NCI-H748 (cell line): ENCODE results near the gene UST.
"Not testable (repeated sequence)": the region's sequence is repeated elsewhere in the genome, so short reads cannot be mapped to it uniquely, and the experiment has no call there.

Experiments used
- DNase-seq: peaks from one replicate; lab custom pipeline; 2025; ENCODE audit not compliant: unreplicated experiment; lab: John Stamatoyannopoulos, UW

Gene UST

GRCh38 chr6:148968771-148969602 is 222.2 kb downstream of the UST start:
- DNase-seq, result no peak

- peak; percentile 99 for DNase-seq
Measured at GRCh38 chr6:148969603-148970061, 222.8 kb downstream of the UST start.

GRCh38 chr6:148971031-148971927 is 224.4 kb downstream of the UST start:
- DNase-seq, result no peak

- peak; percentile 98 for DNase-seq
Measured at GRCh38 chr6:148972481-148972880, 225.7 kb downstream of the UST start.

DNA sequence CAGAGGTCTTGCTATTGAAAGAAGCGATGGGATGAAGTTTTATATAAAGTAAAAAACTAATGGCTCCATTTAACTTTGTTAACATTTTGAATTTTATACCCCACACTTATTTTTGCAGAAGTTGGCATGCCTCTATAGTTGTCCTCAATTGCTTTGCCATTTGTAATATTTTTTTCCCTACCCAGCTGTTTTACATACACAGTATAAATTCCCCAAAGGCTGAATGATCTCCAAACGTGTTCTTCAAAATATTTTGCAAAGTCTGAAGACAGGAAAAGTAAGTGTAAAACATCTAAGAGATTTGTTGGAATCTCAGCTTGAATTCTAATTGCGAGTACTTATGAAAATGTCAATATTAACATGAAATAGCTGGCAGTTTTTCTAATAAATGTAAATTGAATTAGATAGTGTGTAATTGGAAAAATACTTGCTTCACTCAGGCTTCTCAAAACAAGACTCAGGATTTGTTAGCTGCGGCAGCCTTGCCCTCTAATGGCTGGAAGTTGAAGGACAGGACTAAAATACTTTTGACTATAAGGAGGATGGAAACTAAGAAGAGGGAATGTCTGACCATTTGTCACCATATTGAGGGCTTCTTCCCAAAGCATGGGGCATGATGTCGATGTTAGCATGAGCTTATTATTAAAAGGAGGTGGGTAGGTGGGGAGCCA is 226.8 kb downstream of the UST start:
- peak; percentile 70 for DNase-seq

DNA sequence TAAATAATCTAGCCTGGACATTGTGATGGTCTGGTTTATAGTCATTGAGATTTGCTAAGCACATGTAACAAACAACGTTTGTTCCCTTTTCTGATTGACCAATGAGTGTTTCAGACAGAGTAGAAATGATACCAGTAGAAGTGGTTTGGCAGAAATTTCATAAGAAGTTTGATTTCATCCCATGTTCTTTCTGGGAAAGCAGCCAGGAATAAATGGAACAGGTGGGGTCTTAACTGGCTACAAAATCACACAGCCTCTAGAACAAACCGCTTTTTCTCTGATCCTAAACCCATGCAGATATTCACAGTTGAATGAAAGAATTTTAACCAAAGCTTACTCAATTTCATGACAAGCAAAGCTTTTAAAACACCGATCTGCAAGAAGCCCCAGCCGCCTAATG is 227.5 kb downstream of the UST start:
- DNase-seq, result no peak

DNA sequence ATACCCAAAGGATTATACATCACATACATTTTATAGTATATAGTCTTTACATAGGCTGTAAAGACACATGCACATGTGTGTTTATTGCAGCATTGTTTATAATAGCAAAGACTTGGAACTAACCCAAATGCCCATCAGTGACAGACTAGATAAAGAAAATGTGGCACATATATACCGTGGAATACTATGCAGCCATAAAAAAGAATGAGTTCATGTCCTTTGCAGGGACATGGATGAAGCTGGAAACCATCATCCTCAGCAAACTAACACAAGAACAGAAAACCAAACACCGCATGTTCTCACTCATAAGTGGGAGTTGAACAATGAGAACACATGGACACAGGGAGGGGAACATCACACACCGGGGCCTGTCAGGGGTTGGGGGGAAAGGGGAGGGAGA is 231.5 kb downstream of the UST start:
- DNase-seq, result not testable (repeated sequence)

DNA sequence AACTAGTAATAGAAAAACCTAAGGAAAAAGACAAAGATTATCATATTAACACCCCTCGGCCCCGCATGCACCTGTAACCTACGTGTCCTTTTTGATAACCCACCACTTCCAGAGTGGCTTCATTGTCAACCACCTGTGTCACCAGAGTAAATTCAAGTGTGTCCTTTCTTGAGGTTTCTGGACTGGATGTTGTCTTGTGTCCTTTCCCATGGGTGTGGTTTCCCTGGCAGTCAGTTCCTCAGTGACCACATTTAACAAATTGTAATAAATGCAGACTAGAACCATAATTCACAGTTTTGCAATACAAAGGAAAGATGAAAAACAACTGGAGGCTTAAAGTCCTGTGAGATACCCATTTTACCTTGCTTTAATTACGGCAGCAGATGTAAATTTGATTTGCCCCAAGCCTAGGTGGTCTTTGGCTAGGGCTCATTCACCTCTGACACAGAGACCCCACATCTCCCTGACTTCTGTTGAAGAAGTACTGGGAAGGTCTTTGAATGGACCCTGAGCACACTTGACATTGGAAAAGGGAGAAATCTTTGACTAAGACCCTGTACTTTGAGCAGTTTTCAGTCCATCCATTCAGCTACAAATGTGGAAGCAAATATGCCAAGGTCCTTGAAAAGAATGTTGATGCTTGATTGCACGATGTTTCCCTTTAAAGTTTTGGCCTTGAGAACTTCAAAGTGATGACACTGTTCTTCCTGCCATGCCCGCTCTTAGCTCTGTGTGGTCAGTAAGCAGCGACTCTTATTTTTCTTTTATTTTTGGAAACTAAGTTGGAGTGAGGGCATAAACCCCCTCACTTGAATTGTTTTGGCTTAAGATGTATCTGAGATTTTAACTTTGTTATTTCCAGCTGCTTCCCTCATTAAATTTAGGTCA is 232.4 kb downstream of the UST start:
- no peak for DNase-seq

- DNase-seq, result no peak
Measured at GRCh38 chr6:148980234-148980633, 233.4 kb downstream of the UST start.

DNA sequence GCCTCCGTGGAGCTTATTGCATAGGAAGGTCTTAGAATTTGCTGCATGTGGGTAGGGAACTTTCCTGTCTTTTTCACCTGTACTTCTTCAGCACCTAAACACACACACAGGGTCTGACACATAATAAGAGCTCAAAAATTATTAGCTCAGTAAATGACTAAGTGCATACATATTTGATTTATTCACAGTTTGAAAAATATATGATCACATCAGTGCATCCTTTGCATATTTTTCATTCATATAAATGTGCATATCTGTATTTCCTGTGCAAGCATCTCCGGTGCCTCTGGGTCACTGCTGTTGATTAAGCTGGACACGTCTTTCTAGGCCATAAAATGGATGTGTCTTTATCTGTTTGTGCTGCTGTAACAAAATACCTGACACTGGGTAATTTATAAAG is 234.7 kb downstream of the UST start:
- no peak for DNase-seq

DNA sequence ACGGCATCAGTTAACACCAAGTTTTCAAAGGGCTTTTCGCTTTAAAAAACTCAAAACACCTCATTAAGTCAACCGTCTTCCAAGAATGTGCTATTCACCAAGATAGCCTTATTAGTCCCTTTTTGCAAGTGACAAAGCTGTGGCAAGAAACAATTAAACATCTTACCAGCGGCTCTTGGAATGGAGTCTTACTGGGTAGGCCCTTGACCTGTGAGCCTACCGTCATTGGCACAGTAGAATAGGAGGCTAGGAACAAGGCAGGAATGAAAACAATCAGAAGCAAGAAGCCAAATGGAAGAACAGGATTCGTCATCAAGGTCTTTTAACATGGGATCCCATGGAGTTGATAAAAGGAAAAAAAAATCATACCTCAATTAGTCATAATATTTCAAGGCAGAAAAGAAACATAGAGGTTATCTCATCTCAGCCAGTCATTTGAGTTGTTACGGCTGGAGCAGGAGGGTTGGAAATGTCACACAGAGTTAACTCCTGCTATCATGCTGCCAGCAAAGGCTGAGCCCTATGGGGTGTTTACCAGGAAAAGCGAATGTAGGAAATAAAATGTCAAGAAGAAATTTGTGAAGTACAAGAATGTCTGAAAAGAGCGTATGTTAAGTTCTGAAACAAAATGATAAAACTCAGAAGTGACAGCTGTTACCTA is 236.4 kb downstream of the UST start:
- DNase-seq, result no peak

- DNase-seq, result no peak
Measured at GRCh38 chr6:148983966-148984365, 237.1 kb downstream of the UST start.

DNA sequence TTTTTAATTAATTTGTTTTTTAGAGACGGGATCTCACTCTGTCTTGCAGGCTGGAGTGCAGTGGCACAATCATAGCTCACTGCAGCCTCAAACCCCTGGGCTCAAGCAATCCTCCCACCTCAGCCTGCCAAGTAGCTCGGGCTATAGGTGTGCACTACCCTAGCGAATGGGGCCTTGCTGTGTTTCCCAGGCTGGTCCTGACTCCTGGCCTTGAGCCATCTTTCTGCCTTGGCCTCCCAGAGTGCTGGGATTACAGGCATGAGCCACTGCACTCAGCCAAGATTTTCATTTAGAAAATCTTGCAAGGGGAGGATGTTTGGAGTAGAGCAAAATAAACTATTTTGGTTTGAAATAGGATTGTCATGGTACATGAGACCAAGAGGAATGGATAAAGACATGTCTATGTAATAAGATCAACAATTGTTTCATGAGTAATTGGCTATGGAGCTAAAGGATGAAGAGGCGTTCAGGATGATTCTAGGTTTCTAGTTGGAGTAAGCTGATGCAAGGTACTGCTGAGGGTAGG is 237.8 kb downstream of the UST start:
- DNase-seq, result no peak

DNA sequence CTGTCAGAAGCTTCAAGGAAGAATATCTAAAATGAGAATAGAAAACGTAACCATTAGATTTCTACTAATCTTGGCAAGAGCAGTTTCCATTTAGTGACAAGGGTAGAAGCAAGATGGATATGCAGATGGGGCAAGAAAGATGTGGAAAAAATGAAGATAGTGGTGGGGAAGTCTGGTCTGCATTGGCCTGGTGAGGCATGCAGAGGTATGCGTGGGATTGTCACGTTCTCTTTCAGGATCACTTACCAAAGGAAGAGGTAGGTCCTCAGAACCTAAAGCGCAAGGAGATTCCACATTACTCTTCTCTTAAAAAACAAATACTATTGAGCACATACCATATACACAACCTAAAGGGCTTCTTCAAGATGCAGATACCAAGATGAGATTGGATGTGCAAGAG is 238.7 kb downstream of the UST start:
- no peak for DNase-seq

GRCh38 chr6:148986608-148987007 is 239.8 kb downstream of the UST start:
- no peak for DNase-seq

DNA sequence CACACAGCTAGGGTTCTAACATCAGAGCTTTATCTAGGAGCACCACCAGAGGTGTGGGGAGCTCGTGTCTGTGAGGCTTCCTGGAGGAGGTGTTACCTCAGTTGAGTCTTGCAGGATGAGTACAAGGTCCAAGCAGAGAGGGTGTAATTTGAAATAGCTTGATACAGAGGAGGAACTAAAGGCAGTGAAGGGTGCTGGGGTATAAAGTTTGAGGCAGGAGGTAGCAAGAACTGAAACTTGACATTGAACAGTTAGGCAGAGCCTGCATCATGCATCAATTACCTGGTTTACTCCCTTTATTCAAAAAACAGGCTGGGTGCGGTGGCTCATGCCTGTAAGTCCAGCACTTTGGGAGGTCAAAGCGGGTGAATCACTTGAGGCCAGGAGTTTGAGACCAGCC is 241.2 kb downstream of the UST start:
- no peak for DNase-seq

GRCh38 chr6:148989585-148989984 is 242.8 kb downstream of the UST start:
- no peak for DNase-seq

- peak; percentile 36 for DNase-seq
Measured at GRCh38 chr6:148990403-148990802, 243.6 kb downstream of the UST start.

- no peak for DNase-seq
Measured at GRCh38 chr6:148996815-148997214, 250.0 kb downstream of the UST start.

DNA sequence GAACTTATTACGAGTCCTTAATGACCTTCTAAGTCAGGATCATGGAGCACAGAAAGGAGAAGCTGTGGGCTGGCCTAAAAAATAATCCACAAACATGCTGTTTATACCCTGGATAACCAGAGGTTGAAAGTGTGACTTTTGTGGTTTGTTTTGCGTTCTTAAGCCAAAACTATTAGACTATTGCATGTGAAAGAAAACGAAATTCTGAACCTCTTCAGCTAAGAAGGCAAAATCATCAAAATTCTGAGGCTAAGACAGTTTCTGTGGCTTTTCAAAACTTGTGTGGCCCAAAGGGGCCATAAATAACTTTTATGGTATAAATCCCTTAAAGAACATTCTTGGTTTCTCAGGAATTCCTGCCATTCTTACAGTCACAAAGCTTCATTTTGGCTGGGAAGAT is 251.0 kb downstream of the UST start:
- DNase-seq, result no peak
